GM18511 (cell line): ENCODE results near the gene SLC9A9.

Experiments used
- ATAC-seq: cut with Tn5 transposase; IDR thresholded peaks from one replicate; pipeline ENCODE4 v1.9.1; 2021; ENCODE audit warnings: mild to moderate bottlenecking, moderate library complexity; ENCODE audit not compliant: unreplicated experiment

Gene SLC9A9

DNA sequence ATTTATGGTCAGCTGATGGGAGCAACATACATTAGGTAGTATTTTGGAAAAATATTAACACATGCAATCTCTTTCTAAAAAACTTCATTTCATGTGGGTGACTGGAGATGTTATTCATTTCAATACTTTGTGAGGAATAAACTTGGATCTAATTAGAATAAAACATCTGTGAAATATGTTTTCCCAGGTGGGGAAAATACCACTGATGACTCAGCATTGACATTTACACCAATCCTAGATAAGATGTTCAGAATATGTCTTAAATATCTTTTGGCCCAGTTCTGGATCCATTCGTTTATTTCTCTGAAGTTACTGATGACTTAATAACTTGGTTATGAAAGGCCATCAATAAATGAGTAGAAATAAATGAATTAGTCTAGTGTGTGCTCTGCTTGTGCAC, 481.1 kb downstream of the SLC9A9 start:
- ATAC-seq, result no peak

DNA sequence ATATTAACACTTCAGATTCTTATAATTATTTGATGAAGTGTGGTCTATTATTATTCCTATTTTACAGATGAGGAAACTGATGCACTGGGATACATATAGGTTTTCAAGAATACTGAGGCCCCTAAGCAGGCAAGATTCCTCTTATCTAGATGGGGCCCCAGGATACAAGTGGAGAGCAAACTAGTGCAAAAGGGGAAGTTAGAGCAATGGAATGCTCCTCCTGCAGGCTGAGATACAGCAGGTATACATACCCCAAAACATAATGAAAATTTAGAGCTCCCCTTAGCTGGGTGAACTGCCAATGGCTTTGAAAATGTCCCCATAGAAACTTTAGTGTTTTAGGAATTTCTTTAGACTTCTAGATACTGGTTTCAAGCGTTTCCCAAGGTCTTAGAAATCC, 481.6 kb downstream of the SLC9A9 start:
- no peak for ATAC-seq

- no peak for ATAC-seq
Observed at GRCh38 chr3:143363949-143364348, 484.3 kb downstream of the SLC9A9 start.

- no peak for ATAC-seq
Observed at GRCh38 chr3:143363276-143363675, 485.0 kb downstream of the SLC9A9 start.

DNA sequence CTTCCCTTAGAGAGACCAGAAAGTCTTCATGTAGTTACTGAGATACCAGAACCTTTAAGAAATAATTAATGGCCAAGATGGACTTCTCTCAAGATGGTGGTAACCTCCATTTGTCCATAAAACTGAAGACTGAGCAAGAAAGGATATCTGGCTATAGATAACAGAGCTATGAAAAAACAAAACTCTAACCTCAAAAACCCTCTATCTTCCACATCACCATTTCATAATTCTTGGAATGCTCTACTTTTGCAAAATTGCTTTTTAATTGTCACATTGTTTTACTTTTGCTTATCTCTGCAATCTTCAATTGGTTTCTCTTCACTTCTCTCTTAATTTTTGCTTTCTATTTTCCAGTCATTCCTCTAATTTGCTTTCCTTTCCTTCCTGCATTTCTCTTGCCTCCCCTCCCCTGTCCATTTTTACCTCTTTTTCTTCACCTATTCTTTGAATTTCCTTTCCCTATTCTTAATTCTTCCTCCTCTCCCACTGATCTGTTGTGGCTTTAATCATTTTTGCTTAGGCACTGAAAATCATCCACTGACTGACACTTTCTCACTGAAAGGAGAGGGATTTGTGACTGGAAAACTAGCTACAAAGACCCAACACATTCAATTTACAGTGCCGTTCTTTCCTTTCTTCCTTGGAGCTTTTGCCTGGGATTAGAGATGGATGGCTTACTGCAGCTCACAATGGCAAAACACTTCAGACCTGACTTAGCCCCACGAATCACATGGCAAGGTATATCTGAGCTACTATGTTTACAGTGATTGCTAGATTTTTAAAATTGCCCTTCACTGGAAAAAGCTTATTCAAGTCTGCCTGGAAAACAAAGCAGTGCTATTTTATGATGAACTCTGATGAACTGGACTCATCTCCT, 485.9 kb downstream of the SLC9A9 start:
- ATAC-seq, result no peak

DNA sequence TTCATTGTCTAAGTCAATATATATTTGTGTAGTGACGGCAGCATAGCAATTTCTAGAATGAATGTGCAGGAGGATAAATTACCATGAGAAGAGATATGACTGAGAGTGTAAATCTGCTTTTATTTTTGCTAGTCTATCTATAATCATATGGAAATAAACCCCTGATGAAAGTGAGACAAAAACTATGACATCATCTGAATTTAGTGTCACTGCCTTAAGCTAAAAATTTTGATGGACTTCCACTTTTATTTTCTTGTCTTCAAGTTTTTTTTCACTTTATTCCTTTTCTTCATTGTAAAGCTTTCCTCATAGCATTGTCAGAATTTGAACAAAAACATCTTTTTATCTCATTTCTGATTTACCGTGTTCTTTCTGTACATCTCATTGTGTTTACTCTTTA, 486.7 kb downstream of the SLC9A9 start:
- no peak for ATAC-seq

- no peak for ATAC-seq
Observed at GRCh38 chr3:143360244-143360643, 488.0 kb downstream of the SLC9A9 start.

DNA sequence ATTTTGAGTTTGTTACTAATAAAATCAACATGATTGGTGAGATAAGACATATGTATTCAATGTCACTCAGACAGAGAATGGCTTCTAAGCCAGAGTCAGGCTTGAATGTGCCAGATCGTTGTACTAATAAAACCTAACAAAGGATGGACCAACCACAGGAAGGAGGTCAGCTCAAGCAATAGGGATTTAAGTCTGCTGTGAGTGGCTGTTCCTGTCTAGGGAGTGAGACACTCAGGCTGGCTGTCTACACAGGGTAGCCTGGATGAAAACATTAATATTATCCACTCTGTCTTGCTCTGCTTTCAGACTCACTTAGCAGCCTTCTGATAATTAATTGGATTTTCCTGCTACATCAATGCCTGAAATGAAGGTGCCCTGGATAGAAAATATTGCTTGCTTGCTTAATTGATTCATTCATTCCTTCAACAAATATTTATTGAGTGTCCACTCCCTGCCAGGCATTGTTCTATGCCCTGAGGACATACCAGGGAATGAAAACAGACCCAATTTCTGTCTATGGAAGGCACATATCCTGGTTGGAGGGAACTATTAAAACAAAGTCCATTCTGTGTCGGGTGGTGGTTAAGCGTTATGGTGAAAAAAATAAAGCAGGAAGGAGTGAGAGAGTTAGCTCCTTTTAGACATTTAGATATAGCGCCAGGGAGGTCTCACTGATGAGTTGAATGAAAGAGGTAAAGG, 489.3 kb downstream of the SLC9A9 start:
- ATAC-seq, result no peak

- no peak for ATAC-seq
Observed at GRCh38 chr3:143358155-143358792, 490.0 kb downstream of the SLC9A9 start.

- ATAC-seq, result no peak
Observed at GRCh38 chr3:143357700-143358099, 490.6 kb downstream of the SLC9A9 start.

DNA sequence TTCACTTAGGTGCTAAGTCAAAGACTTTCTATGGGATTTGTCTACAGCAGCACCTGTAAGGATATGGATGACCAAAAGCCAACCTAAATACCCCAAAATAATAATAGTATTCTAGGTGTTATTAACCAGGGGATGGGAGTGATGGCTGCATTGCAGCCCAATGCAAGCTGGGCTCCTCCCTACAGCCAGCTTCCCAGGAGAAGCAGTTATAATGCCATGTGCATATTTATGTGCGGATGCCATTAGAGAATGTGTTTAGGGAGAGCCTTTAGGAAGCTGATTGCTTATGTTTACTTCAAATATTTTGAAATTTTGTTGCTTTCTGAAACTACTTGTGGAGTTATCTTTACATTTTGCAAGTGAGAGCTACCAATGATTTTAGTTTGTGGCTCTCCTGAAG, 491.4 kb downstream of the SLC9A9 start:
- no peak for ATAC-seq

DNA sequence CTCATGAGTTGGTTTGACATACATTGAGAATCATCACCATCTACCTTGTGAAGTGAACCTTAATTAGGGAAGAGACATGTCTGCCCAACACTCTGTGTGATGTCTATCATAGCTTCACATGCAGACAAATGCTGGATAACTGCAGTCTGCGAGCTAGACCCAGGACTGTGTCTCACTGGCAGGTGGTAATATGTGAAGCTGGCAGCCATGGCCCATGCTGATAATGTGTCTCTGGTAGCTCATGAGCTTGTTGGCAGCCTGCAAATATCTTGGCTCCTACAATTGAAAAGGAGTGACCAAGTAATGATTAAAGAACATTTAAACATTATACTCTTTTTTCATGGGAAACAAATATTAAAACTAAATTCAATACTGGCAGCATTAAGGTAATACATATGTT, 493.9 kb downstream of the SLC9A9 start:
- no peak for ATAC-seq

- ATAC-seq, result no peak
Observed at GRCh38 chr3:143352850-143353550, 495.3 kb downstream of the SLC9A9 start.

- ATAC-seq, result no peak
Observed at GRCh38 chr3:143351895-143352608, 496.2 kb downstream of the SLC9A9 start.

- no peak for ATAC-seq
Observed at GRCh38 chr3:143351354-143351753, 496.9 kb downstream of the SLC9A9 start.

- ATAC-seq, result no peak
Observed at GRCh38 chr3:143349455-143349854, 498.8 kb downstream of the SLC9A9 start.

- ATAC-seq, result no peak
Observed at GRCh38 chr3:143348486-143349327, 499.6 kb downstream of the SLC9A9 start.

DNA sequence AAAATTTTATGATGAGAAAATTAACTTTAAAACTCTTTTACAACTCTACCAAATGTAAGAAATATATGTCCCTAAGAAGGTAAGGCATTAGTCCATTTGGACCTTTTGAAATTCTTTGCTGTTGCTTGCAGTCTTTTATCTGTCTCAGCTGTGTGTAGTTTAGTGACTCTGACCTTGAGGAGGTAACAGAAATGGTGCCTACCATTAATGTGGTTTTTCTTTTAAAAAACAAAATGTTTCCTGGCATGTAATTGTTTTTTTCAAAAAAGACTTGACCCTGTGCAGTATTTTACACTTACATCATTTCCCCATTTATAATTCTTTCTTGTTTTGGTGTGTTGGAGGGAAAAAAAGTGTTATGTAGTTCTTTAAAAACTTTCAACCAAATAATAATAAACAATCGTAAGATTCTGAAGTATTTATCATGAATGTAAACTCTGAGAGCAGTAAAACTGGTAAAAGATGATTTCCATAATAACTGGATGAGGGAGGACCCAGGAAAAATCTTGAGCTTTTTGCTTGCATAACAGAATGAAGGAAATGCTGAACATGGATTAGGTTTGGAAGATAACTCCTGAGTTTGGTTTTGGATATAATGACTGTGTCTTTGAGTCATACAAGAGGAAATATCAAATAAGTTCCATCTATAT, 503.6 kb downstream of the SLC9A9 start:
- ATAC-seq, result no peak

DNA sequence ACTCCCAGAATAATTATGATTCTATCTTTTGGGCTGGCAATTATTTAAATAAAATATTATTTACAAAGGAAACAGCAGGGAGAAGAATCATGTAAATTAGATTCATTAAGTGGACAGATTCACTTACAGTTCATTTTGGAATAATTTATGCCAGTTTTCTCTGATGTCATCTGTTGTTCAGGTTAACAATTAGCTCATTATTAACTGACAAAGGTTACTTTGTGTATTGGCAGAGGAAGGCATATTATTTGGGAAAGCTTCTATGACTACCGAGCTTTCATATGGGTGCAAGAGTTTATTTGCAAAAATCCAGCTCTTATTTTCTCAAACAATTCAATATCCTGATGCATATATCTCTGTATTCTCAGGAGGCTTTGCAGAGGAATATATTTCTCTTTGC, 504.3 kb downstream of the SLC9A9 start:
- no peak for ATAC-seq
